ENCODE data around the gene FCER2. TPM values are rescaled to one million over a fixed set of nuclear protein-coding genes. Genes with fewer than 3 reads are reported as not detected.
"Not testable (repeated sequence)": the region's sequence is repeated elsewhere in the genome, so short reads cannot be mapped to it uniquely, and the experiment has no call there.

The FCER2 gene
- total RNA-seq, 1 experiment from 2014 or later = not detected

- DNase-seq (ENCODE audit: extremely low read depth, low read depth) = no peak
Measured at GRCh38 chr19:7654401-7654800, 47.5 kb downstream of the FCER2 start.

GRCh38 chr19:7652061-7652641, 49.8 kb downstream of the FCER2 start:
- peak; percentile 40 for DNase-seq (ENCODE audit: extremely low read depth, low read depth)

GRCh38 chr19:7650148-7650547, 51.8 kb downstream of the FCER2 start:
- no peak for DNase-seq (ENCODE audit: extremely low read depth, low read depth)

GRCh38 chr19:7648265-7649014, 53.5 kb downstream of the FCER2 start:
- no peak for DNase-seq (ENCODE audit: extremely low read depth, low read depth)

GRCh38 chr19:7647156-7647555, 54.8 kb downstream of the FCER2 start:
- DNase-seq (ENCODE audit: extremely low read depth, low read depth) = no peak

- DNase-seq (ENCODE audit: extremely low read depth, low read depth) = no peak
Measured at GRCh38 chr19:7646426-7646700, 55.6 kb downstream of the FCER2 start.

- DNase-seq (ENCODE audit: extremely low read depth, low read depth) = no peak
Measured at GRCh38 chr19:7645656-7646425, 56.1 kb downstream of the FCER2 start.

- no peak for DNase-seq (ENCODE audit: extremely low read depth, low read depth)
Measured at GRCh38 chr19:7645163-7645562, 56.8 kb downstream of the FCER2 start.

- DNase-seq (ENCODE audit: extremely low read depth, low read depth) = no peak
Measured at GRCh38 chr19:7644550-7644877, 57.4 kb downstream of the FCER2 start.

- not testable (repeated sequence) for DNase-seq (ENCODE audit: extremely low read depth, low read depth)
Measured at GRCh38 chr19:7643629-7644549, 58.0 kb downstream of the FCER2 start.

GRCh38 chr19:7643031-7643415, 58.9 kb downstream of the FCER2 start:
- no peak for DNase-seq (ENCODE audit: extremely low read depth, low read depth)

GRCh38 chr19:7642295-7643030, 59.5 kb downstream of the FCER2 start:
- DNase-seq (ENCODE audit: extremely low read depth, low read depth) = no peak

GRCh38 chr19:7641290-7642276, 60.3 kb downstream of the FCER2 start:
- DNase-seq (ENCODE audit: extremely low read depth, low read depth) = no peak

- DNase-seq (ENCODE audit: extremely low read depth, low read depth) = no peak
Measured at GRCh38 chr19:7640803-7641202, 61.1 kb downstream of the FCER2 start.

GRCh38 chr19:7639863-7640348, 62.0 kb downstream of the FCER2 start:
- no peak for DNase-seq (ENCODE audit: extremely low read depth, low read depth)

GRCh38 chr19:7638802-7639465, 63.0 kb downstream of the FCER2 start:
- DNase-seq (ENCODE audit: extremely low read depth, low read depth) = no peak

Measured in NCI-H460 (cell line).